ENCODE measurements around the gene COL27A1. TPM values are rescaled to one million over a fixed set of nuclear protein-coding genes. Genes with fewer than 3 reads are reported as not detected.
A peak's percentile ranks its signal among the peaks of the same experiment; 100 is the strongest.

Gene COL27A1
- total RNA-seq, 1 donor from 2014 or later, result 4.3 TPM

- Histone ChIP-seq H2AFZ (replicated peaks) (no peak overlapping the region), H4K20me1 (ENCODE audit: low read depth) (no peaks in the 10 kb centered on the region), H3K9me3 (ENCODE audit: low read depth) (no peaks in the 10 kb centered on the region), H3K36me3 (no peaks in the 10 kb centered on the region), H3F3A (ENCODE audit: low read depth) (no peaks in the 10 kb centered on the region), H3K27ac (no peak overlapping the region), H3K4me3 (no peak overlapping the region), H3K9ac (no peak overlapping the region), H3K79me2 (ENCODE audit: low read depth) (no peaks in the 10 kb centered on the region), H3K4me1 (peaks cover 10% of the 10 kb centered on the region), H3K4me2 (no peak overlapping the region), H3K27me3 (no peaks in the 10 kb centered on the region)
- peaks cover 4% of the 10 kb centered on the region for H3K27me3 Mint-ChIP-seq (ENCODE audit: insufficient read depth, low read depth)
- no peaks in the 10 kb centered on the region for H3K9me3 Mint-ChIP-seq
- no peak for TF ChIP-seq EZH2 (IDR thresholded peaks at IDR 0.05)
- TF ChIP-seq EZH2phosphoT487 (IDR thresholded peaks at IDR 0.05), result no peak
- TF ChIP-seq, protein P1, sequence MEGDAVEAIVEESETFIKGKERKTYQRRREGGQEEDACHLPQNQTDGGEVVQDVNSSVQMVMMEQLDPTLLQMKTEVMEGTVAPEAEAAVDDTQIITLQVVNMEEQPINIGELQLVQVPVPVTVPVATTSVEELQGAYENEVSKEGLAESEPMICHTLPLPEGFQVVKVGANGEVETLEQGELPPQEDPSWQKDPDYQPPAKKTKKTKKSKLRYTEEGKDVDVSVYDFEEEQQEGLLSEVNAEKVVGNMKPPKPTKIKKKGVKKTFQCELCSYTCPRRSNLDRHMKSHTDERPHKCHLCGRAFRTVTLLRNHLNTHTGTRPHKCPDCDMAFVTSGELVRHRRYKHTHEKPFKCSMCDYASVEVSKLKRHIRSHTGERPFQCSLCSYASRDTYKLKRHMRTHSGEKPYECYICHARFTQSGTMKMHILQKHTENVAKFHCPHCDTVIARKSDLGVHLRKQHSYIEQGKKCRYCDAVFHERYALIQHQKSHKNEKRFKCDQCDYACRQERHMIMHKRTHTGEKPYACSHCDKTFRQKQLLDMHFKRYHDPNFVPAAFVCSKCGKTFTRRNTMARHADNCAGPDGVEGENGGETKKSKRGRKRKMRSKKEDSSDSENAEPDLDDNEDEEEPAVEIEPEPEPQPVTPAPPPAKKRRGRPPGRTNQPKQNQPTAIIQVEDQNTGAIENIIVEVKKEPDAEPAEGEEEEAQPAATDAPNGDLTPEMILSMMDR (IDR thresholded peaks at IDR 0.05), result no peak
- H3K4me1 Mint-ChIP-seq, result peaks cover 22% of the 10 kb centered on the region
- no peak for DNase-seq (ENCODE audit: low spot score)
- H3K4me3 Mint-ChIP-seq, result no peak overlapping the region
- H3K36me3 Mint-ChIP-seq, result peaks cover 15% of the 10 kb centered on the region
- H3K27ac Mint-ChIP-seq, result no peak overlapping the region
These were observed 190.8 kb downstream of the COL27A1 start for GRCh38 chr9:114346146-114346545.

DNA sequence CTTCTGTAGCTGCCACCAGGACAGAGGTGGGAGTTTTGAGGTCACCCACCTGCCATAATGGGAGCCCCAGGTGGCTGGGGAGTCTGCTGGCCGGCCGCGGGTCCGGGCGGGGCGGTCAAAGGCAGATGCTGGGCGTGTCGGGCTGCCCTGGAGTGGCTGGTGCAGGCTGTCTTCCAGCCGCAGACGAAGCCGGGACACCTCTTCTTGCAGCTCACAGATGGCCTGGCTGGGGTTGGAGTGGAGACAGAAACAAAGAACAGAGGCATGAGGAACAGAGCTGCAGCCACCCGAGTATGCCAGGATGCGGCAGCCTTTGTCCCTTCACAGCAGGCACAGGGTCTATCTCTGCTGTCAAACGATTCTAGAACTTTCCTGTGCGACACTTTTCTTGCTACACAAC, 192.3 kb downstream of the COL27A1 start:
- Histone ChIP-seq H3K36me3 (no peaks in the 10 kb centered on the region), H2AFZ (replicated peaks) (no peak overlapping the region)
- peaks cover 2% of the 10 kb centered on the region for H3K27me3 Mint-ChIP-seq (ENCODE audit: insufficient read depth, low read depth)

GRCh38 chr9:114348261-114348905, 193.0 kb downstream of the COL27A1 start:
- DNase-seq (ENCODE audit: low spot score), result no peak
- Histone ChIP-seq H3K4me2 (no peak overlapping the region), H3K9me3 (ENCODE audit: low read depth) (no peaks in the 10 kb centered on the region), H3K27ac (no peak overlapping the region), H4K20me1 (ENCODE audit: low read depth) (no peaks in the 10 kb centered on the region), H3K9ac (no peak overlapping the region), H3K4me1 (peaks cover 10% of the 10 kb centered on the region), H3K79me2 (ENCODE audit: low read depth) (no peaks in the 10 kb centered on the region), H3F3A (ENCODE audit: low read depth) (no peaks in the 10 kb centered on the region), H3K27me3 (no peaks in the 10 kb centered on the region), H2AFZ (replicated peaks) (no peak overlapping the region), H3K36me3 (no peaks in the 10 kb centered on the region), H3K4me3 (no peak overlapping the region)
- H3K36me3 Mint-ChIP-seq, result peaks cover 16% of the 10 kb centered on the region
- peak overlapping the region; percentile 91 for H3K27ac Mint-ChIP-seq
- no peak overlapping the region for H3K4me3 Mint-ChIP-seq
- no peaks in the 10 kb centered on the region for H3K9me3 Mint-ChIP-seq
- H3K4me1 Mint-ChIP-seq, result peaks cover 22% of the 10 kb centered on the region
- TF ChIP-seq EZH2 (IDR thresholded peaks at IDR 0.05) (no peak), EZH2phosphoT487 (IDR thresholded peaks at IDR 0.05) (no peak)
- TF ChIP-seq, protein P1 (IDR thresholded peaks at IDR 0.05), result no peak
- H3K27me3 Mint-ChIP-seq (ENCODE audit: insufficient read depth, low read depth), result peaks cover 4% of the 10 kb centered on the region

More for the DNA sequence above, 192.3 kb downstream of the COL27A1 start:
- Histone ChIP-seq H4K20me1 (ENCODE audit: low read depth) (no peaks in the 10 kb centered on the region), H3K4me3 (no peak overlapping the region), H3K4me2 (no peak overlapping the region), H3F3A (ENCODE audit: low read depth) (no peaks in the 10 kb centered on the region), H3K4me1 (peaks cover 10% of the 10 kb centered on the region), H3K79me2 (ENCODE audit: low read depth) (no peaks in the 10 kb centered on the region), H3K27ac (no peak overlapping the region), H3K9me3 (ENCODE audit: low read depth) (no peaks in the 10 kb centered on the region), H3K27me3 (no peaks in the 10 kb centered on the region), H3K9ac (no peak overlapping the region)
- peaks cover 22% of the 10 kb centered on the region for H3K4me1 Mint-ChIP-seq
- peaks cover 18% of the 10 kb centered on the region for H3K36me3 Mint-ChIP-seq
- H3K4me3 Mint-ChIP-seq, result no peak overlapping the region
- no peaks in the 10 kb centered on the region for H3K9me3 Mint-ChIP-seq
- TF ChIP-seq, protein P1 (IDR thresholded peaks at IDR 0.05), result no peak
- no peak for TF ChIP-seq EZH2 (IDR thresholded peaks at IDR 0.05)
- TF ChIP-seq EZH2phosphoT487 (IDR thresholded peaks at IDR 0.05), result no peak
- DNase-seq (ENCODE audit: low spot score), result no peak
- peak overlapping the region; percentile 14 for H3K27ac Mint-ChIP-seq
